ENCODE measurements around the gene MTFMT.

MTFMT gene

DNA sequence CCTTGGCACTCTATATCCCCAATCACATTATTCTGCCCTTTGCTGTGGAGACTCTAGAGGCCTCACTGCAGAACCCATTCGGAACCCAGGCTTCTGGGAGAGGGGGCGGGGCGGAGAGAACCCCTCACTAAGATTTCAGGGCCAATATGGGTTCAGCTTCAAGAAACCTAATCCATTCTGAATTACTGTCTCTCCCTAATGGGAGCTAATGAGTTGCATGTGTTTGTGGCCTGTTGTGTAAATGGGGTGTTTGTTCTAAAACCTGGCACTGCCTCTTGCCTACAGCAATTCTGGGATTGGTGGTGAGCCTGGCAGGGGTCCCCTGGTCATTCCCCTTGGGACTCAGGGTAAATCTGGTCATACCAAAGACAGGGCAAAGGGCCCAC lies 39.0 kb upstream of the MTFMT start:
- Histone ChIP-seq H3K27me3 (replicated peaks; ENCODE audit: control insufficient read depth, insufficient read depth, low read length) (peaks cover 1% of the 10 kb centered on the region; the same call in 1 of the 2 replicates), H3K4me3 (replicated peaks; ENCODE audit: low read depth, low read length) (no peak overlapping the region), H3K36me3 (ENCODE audit: control insufficient read depth, insufficient read depth, low read length) (no peaks in the 10 kb centered on the region)
- TF ChIP-seq, protein P1, sequence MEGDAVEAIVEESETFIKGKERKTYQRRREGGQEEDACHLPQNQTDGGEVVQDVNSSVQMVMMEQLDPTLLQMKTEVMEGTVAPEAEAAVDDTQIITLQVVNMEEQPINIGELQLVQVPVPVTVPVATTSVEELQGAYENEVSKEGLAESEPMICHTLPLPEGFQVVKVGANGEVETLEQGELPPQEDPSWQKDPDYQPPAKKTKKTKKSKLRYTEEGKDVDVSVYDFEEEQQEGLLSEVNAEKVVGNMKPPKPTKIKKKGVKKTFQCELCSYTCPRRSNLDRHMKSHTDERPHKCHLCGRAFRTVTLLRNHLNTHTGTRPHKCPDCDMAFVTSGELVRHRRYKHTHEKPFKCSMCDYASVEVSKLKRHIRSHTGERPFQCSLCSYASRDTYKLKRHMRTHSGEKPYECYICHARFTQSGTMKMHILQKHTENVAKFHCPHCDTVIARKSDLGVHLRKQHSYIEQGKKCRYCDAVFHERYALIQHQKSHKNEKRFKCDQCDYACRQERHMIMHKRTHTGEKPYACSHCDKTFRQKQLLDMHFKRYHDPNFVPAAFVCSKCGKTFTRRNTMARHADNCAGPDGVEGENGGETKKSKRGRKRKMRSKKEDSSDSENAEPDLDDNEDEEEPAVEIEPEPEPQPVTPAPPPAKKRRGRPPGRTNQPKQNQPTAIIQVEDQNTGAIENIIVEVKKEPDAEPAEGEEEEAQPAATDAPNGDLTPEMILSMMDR (IDR thresholded peaks at IDR 0.05; ENCODE audit: insufficient read depth, low read length, poor library complexity, severe bottlenecking) = no peak
- no peak for DNase-seq (ENCODE audit: extremely low read depth, insufficient read length)

DNA sequence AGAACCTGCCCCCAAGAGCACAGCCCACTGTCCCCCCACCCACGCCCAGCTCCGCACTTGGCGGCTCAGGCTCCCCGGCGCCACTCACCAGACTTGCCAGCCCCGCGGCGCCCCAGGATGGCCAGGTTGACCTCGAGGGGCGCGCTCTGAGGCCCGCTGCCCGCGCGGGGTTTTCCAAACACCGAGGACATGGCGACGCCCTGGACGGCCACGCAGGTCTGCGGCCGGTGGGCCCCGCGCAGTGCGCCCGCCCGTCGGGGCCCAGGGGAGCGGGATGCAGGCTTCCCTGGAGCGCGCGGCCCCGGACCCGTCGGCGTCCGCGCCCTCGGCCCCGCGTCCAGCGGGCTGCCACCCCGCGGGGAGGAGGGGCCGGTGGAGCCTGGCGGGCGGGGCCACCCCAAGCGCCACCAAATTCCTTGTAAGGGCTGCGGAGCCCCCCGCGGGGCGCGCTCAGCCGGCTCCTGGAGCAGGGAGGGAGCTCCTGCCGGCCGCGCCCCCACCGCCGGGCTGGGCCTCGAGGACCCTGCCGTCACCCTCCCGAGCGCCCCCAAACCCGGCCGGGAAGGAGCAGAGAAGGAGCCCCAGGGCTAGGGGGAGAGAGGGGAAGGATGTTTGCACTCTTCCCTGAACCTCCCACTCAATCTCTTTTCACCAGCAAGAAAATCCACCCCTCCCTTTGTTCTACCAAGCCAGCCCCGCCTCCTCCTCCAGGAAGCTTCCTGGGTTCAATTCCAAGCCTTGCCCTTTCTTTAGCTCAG lies 38.4 kb upstream of the MTFMT start, which contains the start of gene RASL12:
RASL12 (minus strand) TSS at position 347 of the 758 bp plus-strand sequence; CDS start at position 191, 156 bp downstream.
- Histone ChIP-seq H3K4me3 (replicated peaks; ENCODE audit: low read depth, low read length) (no peak within 1 kb of the TSS), H3K36me3 (ENCODE audit: control insufficient read depth, insufficient read depth, low read length) (no peaks in the 10 kb centered on the region), H3K27me3 (replicated peaks; ENCODE audit: control insufficient read depth, insufficient read depth, low read length) (peaks cover 1% of the 10 kb centered on the region; the same call in 1 of the 2 replicates)
- TF ChIP-seq, protein P1 (IDR thresholded peaks at IDR 0.05; ENCODE audit: insufficient read depth, low read length, poor library complexity, severe bottlenecking) = no peak
- no peak for DNase-seq (ENCODE audit: extremely low read depth, insufficient read length)

DNA sequence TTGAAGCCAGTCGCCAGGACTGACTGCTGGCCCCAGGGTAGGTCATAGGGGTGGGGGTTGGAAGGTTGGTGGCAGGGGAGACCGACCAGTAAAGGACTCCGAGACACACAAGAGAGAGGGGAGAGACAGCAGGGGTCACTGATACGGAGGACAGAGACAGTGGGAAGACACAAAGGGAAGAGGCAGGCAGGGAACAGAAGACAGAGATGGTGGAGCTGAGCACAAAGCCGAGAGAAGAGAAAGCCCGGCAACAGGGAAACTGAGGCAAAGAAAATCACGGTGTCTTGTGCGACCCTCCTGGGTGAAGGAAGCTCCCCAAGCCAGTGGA lies 37.8 kb upstream of the MTFMT start:
- DNase-seq (ENCODE audit: extremely low read depth, insufficient read length) = no peak
- H3K4me3 ChIP-seq (replicated peaks; ENCODE audit: low read depth, low read length) = no peak overlapping the region

DNA sequence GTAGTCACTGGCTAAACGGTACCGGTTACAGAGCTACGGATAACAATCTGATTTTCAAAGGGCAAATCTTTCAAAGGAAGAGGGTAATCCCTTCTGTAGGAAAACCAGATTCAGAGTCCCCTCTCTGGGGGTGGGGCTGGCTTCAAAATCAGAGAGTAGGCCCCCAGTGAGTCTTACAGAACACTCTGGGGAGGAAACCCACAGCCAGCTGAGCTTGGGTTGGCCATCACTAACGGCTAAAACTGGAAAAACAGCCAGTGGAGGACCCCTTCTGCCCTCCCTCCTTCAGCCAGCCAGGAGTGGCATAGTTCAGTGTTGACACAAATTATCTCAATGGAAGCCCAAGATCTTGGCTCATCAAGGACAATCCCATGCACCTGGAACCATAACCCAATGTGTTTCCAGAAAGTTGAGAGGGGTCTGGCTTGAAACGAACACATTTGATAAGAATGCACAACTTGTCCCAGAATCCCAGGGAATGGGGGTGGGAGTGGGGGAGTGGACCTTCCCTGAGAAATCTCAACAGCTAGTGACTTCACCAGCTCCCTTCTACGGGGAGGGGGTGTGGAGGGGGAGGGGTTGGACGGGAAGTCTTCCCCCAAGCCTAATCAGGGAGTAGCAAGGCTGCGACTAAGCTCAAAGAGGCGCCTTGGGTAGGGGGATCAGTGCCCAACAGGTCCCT lies 37.3 kb upstream of the MTFMT start:
- DNase-seq (ENCODE audit: extremely low read depth, insufficient read length) = no peak
- no peak overlapping the region for H3K4me3 ChIP-seq (replicated peaks; ENCODE audit: low read depth, low read length)
- H3K27me3 ChIP-seq (replicated peaks; ENCODE audit: control insufficient read depth, insufficient read depth, low read length) = peaks cover 1% of the 10 kb centered on the region; the same call in 1 of the 2 replicates
- TF ChIP-seq, protein P1 (IDR thresholded peaks at IDR 0.05; ENCODE audit: insufficient read depth, low read length, poor library complexity, severe bottlenecking) = no peak
- no peaks in the 10 kb centered on the region for H3K36me3 ChIP-seq (ENCODE audit: control insufficient read depth, insufficient read depth, low read length)

More for the DNA sequence above, 37.8 kb upstream of the MTFMT start:
- H3K27me3 ChIP-seq (replicated peaks; ENCODE audit: control insufficient read depth, insufficient read depth, low read length) = peaks cover 1% of the 10 kb centered on the region; the same call in 1 of the 2 replicates
- H3K36me3 ChIP-seq (ENCODE audit: control insufficient read depth, insufficient read depth, low read length) = no peaks in the 10 kb centered on the region
- TF ChIP-seq, protein P1 (IDR thresholded peaks at IDR 0.05; ENCODE audit: insufficient read depth, low read length, poor library complexity, severe bottlenecking) = no peak

DNA sequence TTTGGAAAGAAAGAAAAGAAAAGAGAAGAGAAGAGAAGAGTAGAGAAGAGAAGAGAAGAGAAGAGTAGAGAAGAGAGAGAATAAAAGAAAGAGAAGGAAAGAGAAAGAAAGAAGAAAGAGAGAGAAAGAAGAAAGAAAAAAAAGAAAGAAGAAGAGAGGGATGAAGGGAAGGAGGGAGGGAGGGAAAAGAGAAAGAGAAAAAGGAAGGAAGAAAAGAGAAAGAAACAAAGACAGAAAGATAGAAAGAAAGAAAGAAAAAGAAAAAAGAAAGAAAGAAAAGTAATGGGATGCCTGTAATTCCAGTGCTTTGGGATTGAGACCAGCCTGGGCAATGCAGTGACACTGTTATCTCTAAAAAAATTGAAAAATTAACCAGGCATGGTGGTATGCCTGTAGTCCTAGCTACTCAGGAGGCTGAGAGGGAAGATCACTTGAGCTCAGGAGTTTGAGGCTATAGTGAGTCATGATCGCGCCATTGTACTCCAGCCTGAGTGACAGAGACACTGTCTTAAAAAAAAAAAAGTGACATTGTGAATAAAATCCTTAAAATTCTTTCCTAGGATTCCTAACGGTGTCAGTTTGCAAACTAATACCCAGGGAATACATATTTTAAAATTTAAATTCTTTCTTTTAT lies 36.7 kb upstream of the MTFMT start:
- H3K4me3 ChIP-seq (replicated peaks; ENCODE audit: low read depth, low read length) = no peak overlapping the region
- no peaks in the 10 kb centered on the region for H3K36me3 ChIP-seq (ENCODE audit: control insufficient read depth, insufficient read depth, low read length)
- DNase-seq (ENCODE audit: extremely low read depth, insufficient read length) = no peak
- TF ChIP-seq, protein P1 (IDR thresholded peaks at IDR 0.05; ENCODE audit: insufficient read depth, low read length, poor library complexity, severe bottlenecking) = no peak
- peaks cover 1% of the 10 kb centered on the region; the same call in 1 of the 2 replicates for H3K27me3 ChIP-seq (replicated peaks; ENCODE audit: control insufficient read depth, insufficient read depth, low read length)
